GM12891 (cell line): Measurements from ENCODE around the gene FSTL4.

ENCODE experiments used
- DNase-seq: peaks from one replicate; pipeline ENCODE4 v3.0.0; 2011; ENCODE audit warnings: low spot score; ENCODE audit not compliant: insufficient read length
- FAIRE-seq: peaks from 2 replicates; lab custom pipeline; 2011; peaks lifted over from hg19 to GRCh38; lab: Jason Lieb, UNC
- PAX5 ChIP-seq: IDR thresholded peaks from 2 replicates; pipeline ENCODE4 v1.6.1; 2011; ENCODE audit warnings: low read length, moderate library complexity, mild to moderate bottlenecking; ENCODE audit not compliant: insufficient read depth, severe bottlenecking
- POLR2A ChIP-seq: IDR thresholded peaks from 2 replicates; pipeline ENCODE4 v1.6.1; 2011; ENCODE audit warnings: low read depth, low read length, control low read depth
- POLR2AphosphoS5 ChIP-seq: IDR thresholded peaks from 2 replicates; pipeline ENCODE4 v1.6.1; 2011; ENCODE audit warnings: low read depth, low read length, control low read depth
- POU2F2 ChIP-seq: IDR thresholded peaks from 2 replicates; pipeline ENCODE4 v1.6.1; 2011; ENCODE audit warnings: low read depth, mild to moderate bottlenecking, control low read depth, low read length, moderate library complexity
- SPI1 ChIP-seq: IDR thresholded peaks from 2 replicates; pipeline ENCODE4 v1.6.1; 2011; ENCODE audit warnings: low read depth, low read length, control low read depth
- TAF1 ChIP-seq: IDR thresholded peaks from 2 replicates; pipeline ENCODE4 v1.6.1; 2011; ENCODE audit warnings: low read depth, low read length, control low read depth

Gene FSTL4

DNA sequence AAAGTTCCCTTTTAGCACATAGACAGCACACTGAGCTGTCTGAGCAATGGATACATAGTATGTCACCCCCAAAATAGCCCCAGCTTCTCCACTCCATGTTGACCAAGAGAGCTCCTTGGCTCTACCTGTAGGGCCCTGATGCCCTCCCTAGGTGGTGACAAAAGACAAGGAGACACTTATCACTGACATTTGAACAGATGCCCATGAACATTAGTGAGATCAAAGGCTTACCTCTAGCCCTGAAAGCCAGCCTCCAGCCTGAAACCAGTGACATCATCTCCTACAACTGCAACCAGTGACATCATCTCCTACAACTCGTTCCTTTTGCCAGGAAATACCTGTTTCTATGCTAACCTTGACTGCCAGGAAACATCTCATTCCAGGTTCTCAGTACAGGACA is 122.7 kb downstream of the FSTL4 start:
- TF ChIP-seq POU2F2 (no peak), POLR2AphosphoS5 (no peak), TAF1 (no peak)
- DNase-seq (no peak), FAIRE-seq (no peak)

GRCh38 chr5:133487093-133487492 is 125.2 kb downstream of the FSTL4 start:
- no peak for TF ChIP-seq TAF1
- no peak for TF ChIP-seq POU2F2
- no peak for TF ChIP-seq SPI1
- TF ChIP-seq POLR2AphosphoS5: no peak
- no peak for TF ChIP-seq PAX5
- no peak for TF ChIP-seq POLR2A
- FAIRE-seq (no peak), DNase-seq (no peak)

DNA sequence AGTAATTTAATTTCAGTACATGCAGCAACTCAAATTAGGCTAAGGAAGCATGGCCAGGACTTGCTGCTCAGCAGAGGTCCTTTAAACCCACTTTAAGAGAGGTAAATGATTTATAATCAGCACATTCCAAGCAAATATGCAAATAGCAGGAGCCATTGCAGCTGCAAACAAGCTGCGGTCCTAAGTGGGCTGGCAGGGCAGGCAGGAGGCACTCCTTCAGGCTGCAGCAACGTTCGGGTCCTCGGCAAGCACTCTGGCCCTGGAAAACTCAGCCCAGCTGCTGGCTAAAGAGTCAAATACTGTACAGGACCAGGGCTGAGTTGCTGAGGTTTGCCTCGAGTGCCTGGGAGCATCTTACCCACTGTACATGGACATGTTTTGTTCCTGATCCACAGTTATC is 126.9 kb downstream of the FSTL4 start:
- DNase-seq (no peak), FAIRE-seq (no peak)

GRCh38 chr5:133483406-133484090 is 128.8 kb downstream of the FSTL4 start:
- no peak for DNase-seq
- TF ChIP-seq POU2F2 (no peak), POLR2A (no peak), SPI1 (no peak), POLR2AphosphoS5 (no peak), TAF1 (no peak), PAX5 (no peak)
- FAIRE-seq: no peak

More for the DNA sequence above, 126.9 kb downstream of the FSTL4 start:
- TF ChIP-seq PAX5: no peak

GRCh38 chr5:133482028-133482427 is 130.3 kb downstream of the FSTL4 start:
- FAIRE-seq (no peak), DNase-seq (no peak)
- TF ChIP-seq SPI1 (no peak), POLR2A (no peak), POLR2AphosphoS5 (no peak), TAF1 (no peak), POU2F2 (no peak), PAX5 (no peak)

GRCh38 chr5:133480866-133481265 is 131.5 kb downstream of the FSTL4 start:
- FAIRE-seq: no peak
- TF ChIP-seq POLR2A (no peak), PAX5 (no peak), SPI1 (no peak), POU2F2 (no peak), POLR2AphosphoS5 (no peak), TAF1 (no peak)
- no peak for DNase-seq

GRCh38 chr5:133480366-133480765 is 132.0 kb downstream of the FSTL4 start:
- FAIRE-seq (no peak), DNase-seq (no peak)
- no peak for TF ChIP-seq SPI1
- TF ChIP-seq POU2F2: no peak
- no peak for TF ChIP-seq PAX5
- TF ChIP-seq POLR2AphosphoS5: no peak
- no peak for TF ChIP-seq TAF1
- no peak for TF ChIP-seq POLR2A

GRCh38 chr5:133478199-133478985 is 133.9 kb downstream of the FSTL4 start:
- FAIRE-seq (no peak), DNase-seq (no peak)
- TF ChIP-seq TAF1: no peak
- TF ChIP-seq POLR2A: no peak
- no peak for TF ChIP-seq POU2F2
- TF ChIP-seq POLR2AphosphoS5: no peak

- FAIRE-seq: no peak
- no peak for TF ChIP-seq PAX5
- TF ChIP-seq SPI1: no peak
- TF ChIP-seq POU2F2: no peak
- TF ChIP-seq TAF1: no peak
- TF ChIP-seq POLR2AphosphoS5: no peak
- TF ChIP-seq POLR2A: no peak
Measured at GRCh38 chr5:133475986-133476385, 136.4 kb downstream of the FSTL4 start.

GRCh38 chr5:133474851-133475590 is 137.3 kb downstream of the FSTL4 start:
- no peak for FAIRE-seq
- DNase-seq: no peak
- TF ChIP-seq TAF1 (no peak), POU2F2 (no peak), POLR2AphosphoS5 (no peak), SPI1 (no peak), PAX5 (no peak), POLR2A (no peak)

More at GRCh38 chr5:133475986-133476385, 136.4 kb downstream of the FSTL4 start:
- no peak for DNase-seq
